Umbilical cord (tissue), 2 donors: Measurements from ENCODE around the gene AHI1. TPM values are rescaled to one million over a fixed set of nuclear protein-coding genes. Genes with fewer than 3 reads are reported as not detected.

Experiments used
- DNase-seq: peaks from one replicate; pipeline ENCODE4 v3.0.0-alpha.2; 2015; ENCODE audit warnings: low spot score
- total RNA-seq: library from RNA; depleted of rRNA; stranded (reverse); fragments of >200 nt; gene quantifications from one replicate; pipeline ENCODE4 v1.2.3, GENCODE V29; 2014; ENCODE audit warnings: low replicate concordance; ENCODE audit not compliant: insufficient read depth

The AHI1 gene
- total RNA-seq, 1 donor from 2014 or later, result 57.1 TPM

DNA sequence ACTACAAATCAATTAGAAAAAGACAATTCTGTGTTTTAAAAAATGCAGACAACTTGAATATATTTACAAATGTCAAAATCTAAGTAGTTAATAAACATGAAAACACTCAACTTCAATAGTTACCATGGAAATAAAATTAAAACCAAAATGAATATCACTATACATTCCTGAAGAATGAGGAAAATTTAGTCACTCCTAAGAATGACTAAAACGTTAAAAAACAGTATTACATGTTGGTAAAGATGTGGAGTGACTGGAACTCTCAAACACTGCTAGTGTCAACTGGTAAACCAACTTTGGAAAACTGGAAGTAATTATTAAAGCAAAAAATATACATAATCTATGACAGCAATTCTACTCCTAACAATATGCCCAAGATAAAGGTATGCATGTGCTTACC lies 36.3 kb downstream of the AHI1 start:
- no peak for DNase-seq

DNA sequence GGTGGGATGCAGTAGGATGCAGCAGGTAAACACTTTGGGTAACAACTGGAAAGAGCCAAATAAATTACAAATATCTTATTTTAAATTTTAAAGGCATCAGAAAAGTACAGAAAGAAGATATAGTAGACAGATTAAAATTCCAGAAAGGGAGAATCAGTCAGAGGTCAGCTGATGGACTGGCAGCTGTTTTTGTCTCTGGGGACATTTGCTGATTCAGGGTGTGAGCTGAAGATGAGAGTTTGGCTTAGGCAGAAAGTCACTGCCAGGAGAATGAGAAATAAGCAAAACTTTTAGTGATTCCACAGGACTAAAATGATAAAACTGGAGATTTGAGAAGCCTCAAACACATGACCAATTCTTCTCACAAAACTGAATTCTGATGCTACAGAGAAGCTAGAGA lies 39.5 kb downstream of the AHI1 start:
- peak; percentile 4 for DNase-seq

DNA sequence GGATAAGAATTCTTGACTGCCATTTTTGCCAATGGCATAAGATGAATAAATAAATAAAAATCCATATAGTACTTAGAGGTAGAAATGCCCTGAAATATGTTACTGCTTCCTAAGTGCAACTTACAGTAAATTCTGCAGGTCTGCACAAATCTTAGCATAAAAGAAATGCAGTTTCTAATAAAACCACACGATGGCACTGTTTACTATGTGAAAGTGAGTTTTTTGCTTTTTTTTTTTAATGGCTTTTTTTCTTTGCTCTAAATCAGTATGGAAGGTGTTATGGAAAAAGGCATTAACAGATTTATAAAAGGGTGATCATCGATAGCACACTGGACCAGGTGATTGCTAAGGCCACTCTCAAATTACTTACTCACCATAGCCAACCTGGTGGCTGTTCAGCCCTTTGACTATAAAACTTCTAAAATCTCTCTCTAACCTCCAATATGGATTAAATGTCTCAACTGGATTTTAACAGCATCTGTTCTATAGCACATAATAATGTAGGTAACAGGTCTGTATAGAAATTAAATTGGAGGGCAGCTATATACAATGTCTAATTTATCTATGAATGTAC lies 45.8 kb downstream of the AHI1 start:
- peak; percentile 49 for DNase-seq

DNA sequence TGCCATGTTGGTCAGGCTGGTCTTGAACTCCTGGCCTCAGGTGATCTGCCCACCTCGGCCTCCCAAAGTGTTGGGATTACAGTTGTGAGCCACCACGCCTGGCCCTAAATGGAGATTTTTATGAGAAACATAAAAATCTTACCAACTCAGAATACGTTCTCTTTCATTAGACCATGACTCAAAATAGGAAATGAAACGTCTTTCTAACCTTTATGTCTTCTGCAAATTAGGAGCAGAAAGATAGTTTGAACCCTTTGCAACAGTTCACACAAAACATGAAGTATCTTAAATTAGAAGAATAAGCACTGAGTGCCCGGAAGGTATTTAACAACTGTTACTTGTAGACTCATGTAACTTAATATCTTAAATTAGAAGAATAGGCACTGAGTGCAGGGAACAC lies 48.3 kb downstream of the AHI1 start:
- DNase-seq, result no peak

DNA sequence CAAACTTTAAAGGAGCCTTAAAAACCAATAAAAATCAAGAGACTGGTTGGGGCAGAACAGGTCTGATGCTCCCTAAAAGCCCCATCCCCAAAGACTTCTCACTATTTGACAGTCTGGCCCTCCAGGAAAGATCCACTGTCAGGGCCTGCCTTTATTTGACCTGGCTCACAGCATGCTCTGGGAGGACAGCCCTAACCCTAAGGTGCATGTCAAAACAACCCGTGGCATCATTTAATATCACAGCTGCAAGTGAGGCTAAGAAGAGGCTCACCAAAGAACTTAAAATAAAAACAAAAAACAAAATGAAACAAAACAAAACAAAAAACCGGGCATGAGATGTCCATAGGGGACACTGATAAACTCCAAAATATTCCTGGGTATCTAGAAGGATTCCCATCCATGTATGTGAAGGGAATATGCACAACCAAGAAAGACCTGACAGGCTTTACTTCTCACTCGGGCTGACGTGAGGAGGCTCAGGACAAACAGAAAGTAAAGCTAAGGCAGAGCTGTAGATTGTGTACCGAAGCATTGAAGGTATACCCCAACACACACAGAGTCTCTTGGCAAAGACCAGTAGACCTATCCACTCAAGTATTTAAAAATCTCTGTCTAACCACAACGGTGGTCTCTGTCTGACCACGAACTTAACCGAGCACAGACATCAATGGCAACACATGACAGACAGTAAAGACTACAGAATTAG lies 57.3 kb downstream of the AHI1 start:
- no peak for DNase-seq

DNA sequence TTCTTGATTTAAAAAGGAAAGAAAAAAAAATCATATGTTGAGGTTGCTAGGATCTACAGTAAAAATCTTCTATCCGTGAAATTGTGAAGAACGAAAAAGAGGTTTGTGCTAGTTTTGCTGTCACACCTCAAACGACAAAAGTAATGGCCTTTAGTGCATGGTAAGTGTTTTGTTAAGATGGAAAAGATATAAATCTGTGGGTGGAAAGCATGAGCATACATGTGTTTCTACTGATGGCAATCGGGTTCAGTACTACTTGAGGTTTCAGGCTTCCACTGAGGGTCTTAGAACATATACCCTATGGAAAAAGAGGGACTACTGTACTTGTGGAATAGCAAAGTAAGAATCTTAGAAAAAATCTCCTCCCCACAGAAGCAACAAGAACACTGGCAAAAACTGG lies 58.0 kb downstream of the AHI1 start:
- no peak for DNase-seq

- no peak for DNase-seq
These were observed 58.5 kb downstream of the AHI1 start for GRCh38 chr6:135438907-135439535.

DNA sequence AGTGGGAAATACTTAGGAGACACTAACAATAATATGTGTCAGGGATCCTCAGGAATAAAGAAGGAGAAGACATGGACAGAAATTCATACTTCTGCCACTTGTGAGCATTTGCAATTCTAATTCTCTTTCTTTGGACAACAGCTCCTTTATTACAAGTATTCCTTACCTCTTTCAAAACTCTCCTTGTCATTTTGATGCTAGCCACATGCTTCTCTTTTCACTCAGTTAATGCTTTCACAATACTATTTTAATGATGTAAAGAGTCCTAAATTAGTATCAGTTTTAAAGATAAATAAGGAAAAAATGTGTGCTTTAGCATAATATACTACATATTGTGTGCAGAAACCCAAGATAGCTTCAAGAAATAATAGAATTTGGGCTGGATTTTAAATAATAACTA lies 62.5 kb downstream of the AHI1 start:
- DNase-seq, result no peak

- no peak for DNase-seq
These were observed 63.4 kb downstream of the AHI1 start for GRCh38 chr6:135434095-135434494.

GRCh38 chr6:135428078-135428477 lies 69.5 kb downstream of the AHI1 start:
- no peak for DNase-seq

DNA sequence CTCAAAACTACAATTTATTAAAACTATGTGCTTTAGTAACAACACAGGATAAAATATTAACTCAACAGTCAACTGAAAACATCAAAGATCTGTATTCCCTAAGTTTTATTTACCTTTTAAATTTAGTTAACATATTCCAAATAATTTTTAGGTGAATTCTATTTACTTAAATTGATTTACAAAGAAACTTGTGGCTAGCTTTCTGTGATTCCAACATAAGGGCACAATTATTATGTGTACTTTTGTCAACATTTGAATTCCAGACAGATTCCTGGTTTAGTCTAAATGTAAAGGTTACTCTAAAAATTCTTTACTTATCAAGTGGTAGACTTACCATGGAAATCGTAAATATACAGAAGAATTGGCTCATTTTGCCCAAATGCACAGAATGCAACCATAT lies 70.7 kb downstream of the AHI1 start:
- DNase-seq, result no peak

GRCh38 chr6:135424385-135424784 lies 73.2 kb downstream of the AHI1 start:
- DNase-seq, result no peak

GRCh38 chr6:135423649-135424128 lies 73.9 kb downstream of the AHI1 start:
- peak; percentile 32 for DNase-seq

DNA sequence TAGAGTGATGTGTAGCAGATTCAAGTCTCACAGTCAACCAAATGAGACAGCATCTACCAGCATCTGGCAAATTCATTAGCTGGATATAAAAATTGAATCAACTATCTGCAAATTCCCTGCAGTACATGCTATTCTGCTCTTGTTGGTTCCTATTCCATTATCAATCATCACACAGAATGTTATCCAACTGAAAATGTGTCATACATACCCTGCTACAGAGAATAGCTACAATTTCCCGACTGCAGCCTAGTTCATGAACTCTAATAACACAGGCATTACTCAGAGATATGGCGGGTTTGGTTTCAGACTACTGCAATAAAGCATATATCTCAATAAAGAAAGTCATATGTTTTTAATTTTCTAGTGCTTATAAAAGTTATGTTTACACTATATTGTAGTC lies 78.4 kb downstream of the AHI1 start:
- no peak for DNase-seq

- DNase-seq, result no peak
These were observed 79.3 kb downstream of the AHI1 start for GRCh38 chr6:135418040-135418760.

DNA sequence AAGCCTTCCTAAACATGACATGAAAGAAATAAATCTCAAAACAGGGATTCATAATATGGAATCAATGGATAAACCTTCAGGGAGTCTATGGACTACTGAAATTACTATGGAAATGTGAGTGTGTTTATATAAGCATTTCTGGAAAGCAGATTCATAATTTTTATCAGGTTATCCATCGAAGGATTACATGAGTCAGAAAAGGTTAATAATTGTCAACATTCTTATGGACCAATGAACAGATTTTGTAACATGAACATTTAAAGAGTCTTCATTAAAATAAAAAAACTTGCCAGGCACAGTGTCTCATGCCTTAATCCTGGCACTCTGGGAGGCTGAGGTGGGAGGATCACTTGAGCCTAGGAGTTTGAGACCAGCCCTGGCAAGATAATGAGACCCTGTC lies 84.8 kb downstream of the AHI1 start:
- no peak for DNase-seq

- DNase-seq, result no peak
These were observed 85.7 kb downstream of the AHI1 start for GRCh38 chr6:135411849-135412248.

DNA sequence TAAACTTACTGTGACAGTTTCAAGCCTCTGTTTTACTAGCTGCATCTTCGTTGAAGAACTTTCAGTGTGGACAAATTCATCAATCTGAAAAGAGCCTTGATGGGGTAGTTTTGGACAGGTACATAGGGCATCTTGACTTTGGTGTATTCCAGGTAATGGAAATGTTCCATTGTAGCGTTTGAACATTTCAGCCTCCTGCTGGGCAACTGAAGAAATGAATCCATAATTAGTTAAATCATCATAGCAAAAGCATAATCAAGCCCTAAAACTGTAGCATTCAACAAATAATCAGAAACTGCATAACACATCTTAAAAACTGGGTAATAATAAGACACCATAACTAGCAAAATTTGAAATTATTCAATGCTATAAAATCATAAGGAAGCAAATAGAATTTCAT lies 86.2 kb downstream of the AHI1 start:
- no peak for DNase-seq

DNA sequence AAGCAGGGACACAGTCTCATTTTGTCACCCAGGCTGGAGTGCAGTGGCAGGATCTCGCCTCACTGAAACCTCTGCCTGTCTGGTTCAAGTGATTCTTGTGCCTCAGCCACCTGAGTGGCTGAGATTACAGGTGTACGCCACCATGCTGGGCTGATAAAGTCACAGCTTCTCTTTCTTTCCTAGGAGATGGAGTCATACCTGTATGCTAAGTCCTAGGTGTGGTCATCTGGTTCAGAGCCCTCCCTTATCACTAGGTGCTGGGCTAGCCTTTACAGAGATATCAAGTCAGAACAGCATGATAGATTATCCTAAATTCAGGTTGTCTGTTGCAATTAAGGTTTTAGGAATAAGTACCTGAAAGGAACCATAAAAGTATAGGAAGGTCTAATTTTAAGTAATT lies 86.7 kb downstream of the AHI1 start:
- no peak for DNase-seq

GRCh38 chr6:135403584-135403983 lies 94.0 kb downstream of the AHI1 start:
- DNase-seq, result no peak

DNA sequence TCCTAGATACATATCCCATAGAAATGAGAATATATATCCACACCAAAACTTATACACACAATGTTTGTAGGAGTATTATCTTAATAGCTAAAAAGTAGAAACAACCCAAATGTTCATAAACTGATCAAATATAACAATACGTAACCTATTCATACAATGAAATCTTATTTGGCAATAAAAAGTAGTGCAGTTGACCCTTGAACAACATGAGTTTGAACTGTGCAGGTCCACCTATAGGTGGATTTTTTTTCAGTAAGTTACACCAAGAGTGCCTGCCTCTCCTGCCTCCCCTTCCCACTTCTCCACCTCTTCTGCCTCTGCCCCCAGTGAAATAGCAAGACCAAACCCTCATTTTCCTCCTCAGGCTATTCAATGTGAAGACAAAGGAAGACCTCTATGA lies 95.2 kb downstream of the AHI1 start:
- DNase-seq, result no peak

DNA sequence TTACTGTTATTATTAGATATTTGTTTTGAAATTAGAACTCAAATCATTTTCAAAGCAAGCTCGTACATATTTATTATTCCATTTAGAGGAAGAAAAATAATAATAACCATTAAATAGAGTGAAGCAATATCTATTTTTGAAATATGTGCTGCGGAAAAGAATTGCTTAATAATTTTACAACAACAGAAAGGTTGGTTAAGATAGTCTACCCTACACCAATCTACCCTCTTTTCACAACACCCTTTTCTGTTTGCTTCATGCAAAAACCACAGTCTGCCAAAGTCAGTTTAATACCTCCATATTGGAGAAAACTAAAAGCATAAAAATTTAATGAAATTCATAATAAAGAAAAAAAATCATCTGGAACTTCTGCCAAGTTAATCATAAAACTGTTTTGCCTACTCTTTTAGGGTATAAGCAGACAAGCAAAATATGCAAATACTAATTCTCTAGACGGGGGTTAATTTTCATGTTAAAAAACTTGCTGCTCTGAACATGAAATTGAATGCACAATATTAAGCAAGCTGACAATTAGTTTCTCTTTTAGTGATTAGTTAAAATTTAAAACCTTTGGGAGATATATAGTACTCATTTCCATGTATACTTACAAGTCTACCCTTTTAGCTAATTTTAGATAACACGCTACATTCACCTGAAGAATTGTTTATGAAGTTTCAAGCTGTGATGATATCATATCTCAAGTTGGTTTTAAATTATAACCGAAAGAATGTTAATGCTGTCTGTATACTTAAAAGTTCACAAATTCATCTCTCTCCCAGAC lies 100.2 kb downstream of the AHI1 start:
- DNase-seq, result no peak
